Neutrophil (primary cell): Measurements from ENCODE around the gene KRT34.

Experiments
- H3K27ac ChIP-seq: fragments of 200-600 bp; sonication (generic); 2 replicates; pipeline ENCODE4 v1.5.1; 2016; ENCODE audit warnings: mild to moderate bottlenecking, moderate library complexity
- H3K27me3 ChIP-seq: fragments of 200-600 bp; sonication (generic); 2 replicates; pipeline ENCODE4 v1.6.0; 2016; ENCODE audit warnings: mild to moderate bottlenecking
- H3K36me3 ChIP-seq: fragments of 200-600 bp; sonication (generic); 2 replicates; pipeline ENCODE4 v1.5.1; 2017
- H3K4me1 ChIP-seq, 2 experiments: fragments of 200-600 bp in 1 of 2; sonication (generic) in 1 of 2; 1 replicate in 1 of 2; 2 replicates in 1 of 2; pipeline versions ENCODE4 v1.5.1 to v1.6.1; 2013 to 2016; ENCODE audit warnings: low read depth in 1 of 2, low read length in 1 of 2, mild to moderate bottlenecking in 1 of 2, moderate library complexity in 1 of 2; ENCODE audit not compliant: control insufficient read depth in 1 of 2, insufficient read depth in 1 of 2
- H3K4me3 ChIP-seq, 2 experiments: fragments of 200-600 bp in 1 of 2; sonication (generic) in 1 of 2; 1 replicate in 1 of 2; 2 replicates in 1 of 2; pipeline ENCODE4 v1.5.1; 2013 to 2016; ENCODE audit warnings: low read depth in 1 of 2, low read length in 1 of 2, mild to moderate bottlenecking in 1 of 2, moderate library complexity in 1 of 2
- H3K9me3 ChIP-seq: fragments of 200-600 bp; sonication (generic); 2 replicates; pipeline ENCODE4 v1.5.1; 2016
- CTCF ChIP-seq: fragments of 200-600 bp; sonication (generic); IDR thresholded peaks from 2 replicates; pipeline ENCODE4 v1.5.1; 2016; ENCODE audit warnings: antibody characterized with exemption

Gene KRT34

GRCh38 chr17:41394254-41394996 is 12.3 kb upstream of the KRT34 start:
- Histone ChIP-seq H3K27ac (no peak overlapping the region), H3K4me3 (no peak overlapping the region), H3K27me3 (peaks cover 47% of the 10 kb centered on the region), H3K36me3 (no peaks in the 10 kb centered on the region), H3K9me3 (no peaks in the 10 kb centered on the region), H3K4me1 (no peaks in the 10 kb centered on the region)
- TF ChIP-seq CTCF = no peak

GRCh38 chr17:41393826-41394225 is 11.7 kb upstream of the KRT34 start:
- TF ChIP-seq CTCF = no peak
- Histone ChIP-seq H3K9me3 (no peaks in the 10 kb centered on the region), H3K4me3 (no peak overlapping the region), H3K27me3 (peaks cover 51% of the 10 kb centered on the region), H3K4me1 (no peaks in the 10 kb centered on the region), H3K27ac (no peak overlapping the region), H3K36me3 (no peaks in the 10 kb centered on the region)

GRCh38 chr17:41393294-41393693 is 11.2 kb upstream of the KRT34 start:
- H3K36me3 ChIP-seq = no peaks in the 10 kb centered on the region
- no peak for TF ChIP-seq CTCF
- H3K4me3 ChIP-seq = no peak overlapping the region

GRCh38 chr17:41392278-41392677 is 10.2 kb upstream of the KRT34 start:
- TF ChIP-seq CTCF = no peak
- Histone ChIP-seq H3K27me3 (peaks cover 63% of the 10 kb centered on the region), H3K36me3 (no peaks in the 10 kb centered on the region), H3K4me1 (no peaks in the 10 kb centered on the region), H3K27ac (no peak overlapping the region), H3K4me3 (no peak overlapping the region), H3K9me3 (no peaks in the 10 kb centered on the region)

More at GRCh38 chr17:41393294-41393693, 11.2 kb upstream of the KRT34 start:
- no peaks in the 10 kb centered on the region for H3K4me1 ChIP-seq
- H3K9me3 ChIP-seq = no peaks in the 10 kb centered on the region
- peaks cover 56% of the 10 kb centered on the region for H3K27me3 ChIP-seq
- H3K27ac ChIP-seq = no peak overlapping the region

GRCh38 chr17:41391535-41391934 is 9.4 kb upstream of the KRT34 start:
- TF ChIP-seq CTCF = no peak
- Histone ChIP-seq H3K4me1 (no peaks in the 10 kb centered on the region), H3K27ac (no peak overlapping the region), H3K9me3 (no peaks in the 10 kb centered on the region), H3K27me3 (peaks cover 63% of the 10 kb centered on the region), H3K36me3 (no peaks in the 10 kb centered on the region), H3K4me3 (no peak overlapping the region)
